Measurements from ENCODE around the gene POLR2J2. TPM values are rescaled to one million over a fixed set of nuclear protein-coding genes. Genes with fewer than 3 reads are reported as not detected.
A peak's percentile ranks its signal among the peaks of the same experiment; 100 is the strongest.
"Not testable (repeated sequence)": the region's sequence is repeated elsewhere in the genome, so short reads cannot be mapped to it uniquely, and the experiment has no call there.

POLR2J2 gene
- total RNA-seq (1 to 10 TPM; 2.2 to 4.3 (median 3.3) TPM), polyA plus RNA-seq (1 to 10 TPM in 1 of 2 donors, under 1 TPM in 1; 0.43 to 8.6 TPM)
- long read RNA-seq, donor 1, partial matches to known transcripts, result 1 of 1 reads
- long read RNA-seq, donor 1, other reads (novel, unspliced or antisense), result 0 of 1 reads
- long read RNA-seq, donor 2, partial matches to known transcripts, result 0 of 1 reads
- long read RNA-seq, donor 2, other reads (novel, unspliced or antisense), result 0 of 1 reads
- long read RNA-seq, donor 3, partial matches to known transcripts, result 0 of 2 reads
- long read RNA-seq, donor 3, other reads (novel, unspliced or antisense), result 0 of 2 reads

GRCh38 chr7:102671166-102671955, at the start of gene POLR2J2:
Gene POLR2J2 (minus strand): TSS chr7:102671663. CDS start chr7:102671601, 62 bp downstream.
- H3K36me3 ChIP-seq; intact Hi-C loops (cut with DNase I); H3K27me3 ChIP-seq; H3K4me1 ChIP-seq; H3K9me3 ChIP-seq: not testable (repeated sequence)
- TF ChIP-seq CTCF (IDR thresholded peaks at IDR 0.05), result peak in 2 of 9 donors; percentile 38 to 43
- ATAC-seq (peak; percentile 76 to 94 (median 82)), DNase-seq (peak; percentile 10 to 89)
- 0 to 1% methylated on average over 9 to 23 of the region's 63 CpGs for WGBS, 2 donors
- Histone ChIP-seq H3K27ac (peak within 1 kb of the TSS in 5 of 10 donors; percentile 42 to 79 (median 62)), H3K4me3 (peak within 1 kb of the TSS in 8 of 10 donors; percentile 44 to 65 (median 53))

- H3K9me3 ChIP-seq; H3K27ac ChIP-seq; intact Hi-C loops (cut with DNase I); ATAC-seq; DNase-seq; H3K27me3 ChIP-seq; H3K36me3 ChIP-seq; H3K4me1 ChIP-seq; H3K4me3 ChIP-seq: not testable (repeated sequence)
Observed at GRCh38 chr7:102718491-102718890, 47.0 kb upstream of the POLR2J2 start.

- 68 to 69% methylated on average over 2 of the region's 3 CpGs for WGBS, 2 donors
- H3K4me1 ChIP-seq; H3K27ac ChIP-seq; H3K27me3 ChIP-seq; H3K36me3 ChIP-seq; H3K9me3 ChIP-seq; H3K4me3 ChIP-seq; intact Hi-C loops (cut with DNase I); DNase-seq: not testable (repeated sequence)
- ATAC-seq, result peak in 1 of 8 donors; percentile 29
Observed at GRCh38 chr7:102715718-102716117, 44.3 kb upstream of the POLR2J2 start.

GRCh38 chr7:102714774-102715522, 43.5 kb upstream of the POLR2J2 start:
- DNase-seq; H3K4me1 ChIP-seq; H3K36me3 ChIP-seq; H3K9me3 ChIP-seq; H3K4me3 ChIP-seq; H3K27ac ChIP-seq; H3K27me3 ChIP-seq; intact Hi-C loops (cut with DNase I); ATAC-seq: not testable (repeated sequence)
- WGBS, 2 donors, result 89 to 92% methylated on average over 2 to 5 of the region's 6 CpGs

- intact Hi-C loops (cut with DNase I); H3K4me3 ChIP-seq; H3K27ac ChIP-seq; H3K9me3 ChIP-seq; H3K27me3 ChIP-seq; DNase-seq; H3K36me3 ChIP-seq; H3K4me1 ChIP-seq: not testable (repeated sequence)
- WGBS, 2 donors, result no CpG with 5 or more reads among the region's 1 CpG
- peak in 1 of 8 donors; percentile 33 for ATAC-seq
Observed at GRCh38 chr7:102713691-102714080, 42.2 kb upstream of the POLR2J2 start.

- H3K27ac ChIP-seq; H3K4me3 ChIP-seq; DNase-seq; H3K4me1 ChIP-seq; H3K36me3 ChIP-seq; intact Hi-C loops (cut with DNase I); ATAC-seq; H3K27me3 ChIP-seq; H3K9me3 ChIP-seq: not testable (repeated sequence)
- WGBS, 2 donors, result 35 to 44% methylated on average over 5 of the region's 5 CpGs
Observed at GRCh38 chr7:102713011-102713690, 41.7 kb upstream of the POLR2J2 start.

GRCh38 chr7:102698962-102699750, 27.7 kb upstream of the POLR2J2 start:
- H3K36me3 ChIP-seq; ATAC-seq; intact Hi-C loops (cut with DNase I); H3K4me3 ChIP-seq; H3K4me1 ChIP-seq; H3K9me3 ChIP-seq; DNase-seq; H3K27me3 ChIP-seq; H3K27ac ChIP-seq: not testable (repeated sequence)
- WGBS, 2 donors, result 68 to 79% methylated on average over 9 of the region's 9 CpGs

- H3K27ac ChIP-seq; H3K4me1 ChIP-seq; H3K4me3 ChIP-seq; intact Hi-C loops (cut with DNase I); DNase-seq; H3K27me3 ChIP-seq; H3K9me3 ChIP-seq; ATAC-seq; H3K36me3 ChIP-seq: not testable (repeated sequence)
- WGBS, 2 donors, result 54 to 69% methylated on average over 5 of the region's 5 CpGs
Observed at GRCh38 chr7:102697642-102698512, 26.4 kb upstream of the POLR2J2 start.

Data from heart right ventricle (tissue), 16 donors.